IMR-90 (cell line): Measurements from ENCODE around the gene DPH2. TPM values are rescaled to one million over a fixed set of nuclear protein-coding genes. Genes with fewer than 3 reads are reported as not detected.

ENCODE experiments used
- ATAC-seq: fragments of 200-7000 bp; cut with Tn5 transposase; 2 replicates; pipeline ENCODE4 v1.9.1; 2020; ENCODE audit warnings: low read depth, mild to moderate bottlenecking, moderate library complexity
- BruUV-seq: library from RNA; stranded (reverse); fragments of 400-500 nt; replicated peaks from 2 replicates; lab custom pipeline; 2021; lab: Mats Ljungman, UMichigan
- CTCF ChIA-PET: fragments of 300-600 bp; formaldehyde crosslinking; extraction: SDS; loops from one replicate; lab custom pipeline; 2021; ENCODE audit warnings: antibody characterized with exemption; lab: Yijun Ruan, JAX
- POLR2A ChIA-PET: fragments of 300-600 bp; sonication (Branson Sonifier 250); formaldehyde crosslinking; loops from one replicate; lab custom pipeline; 2022; ENCODE audit warnings: antibody characterized with exemption; ENCODE audit not compliant: unreplicated experiment; lab: Charles Lee
- DNase-seq: peaks from one replicate; pipeline ENCODE4 v3.0.0; 2013
- H2AFZ ChIP-seq: replicated peaks from 2 replicates; pipeline ENCODE3; 2013; ENCODE audit warnings: low read length, mild to moderate bottlenecking; ENCODE audit not compliant: poor library complexity
- H2AK5ac ChIP-seq: 2 replicates; pipeline ENCODE4 v1.6.1; 2013; ENCODE audit warnings: low read depth, low read length, inconsistent platforms
- H2AK9ac ChIP-seq: replicated peaks from 2 replicates; pipeline ENCODE3; 2013; ENCODE audit warnings: mild to moderate bottlenecking, low read depth, low read length, moderate library complexity; ENCODE audit not compliant: poor library complexity
- H2BK120ac ChIP-seq: 2 replicates; pipeline ENCODE4 v1.6.1; 2013; ENCODE audit warnings: low read depth, low read length, inconsistent platforms
- H2BK15ac ChIP-seq: 3 replicates; pipeline ENCODE4 v1.6.1; 2013; ENCODE audit warnings: low read depth, low read length, inconsistent platforms
- H2BK20ac ChIP-seq: 2 replicates; pipeline ENCODE4 v1.6.1; 2013; ENCODE audit warnings: low read depth, mild to moderate bottlenecking, inconsistent platforms, low read length, moderate library complexity
- H2BK5ac ChIP-seq: 2 replicates; pipeline ENCODE4 v1.6.1; 2013; ENCODE audit warnings: mild to moderate bottlenecking, low read depth, low read length, inconsistent platforms; ENCODE audit not compliant: poor library complexity, severe bottlenecking
- H3K14ac ChIP-seq: replicated peaks from 2 replicates; pipeline ENCODE4 v1.6.1; 2013; ENCODE audit warnings: low read depth, low read length, inconsistent platforms
- H3K18ac ChIP-seq: 2 replicates; pipeline ENCODE4 v1.6.1; 2013; ENCODE audit warnings: low read depth, low read length, control low read depth
- H3K23ac ChIP-seq: 2 replicates; pipeline ENCODE4 v1.6.1; 2013; ENCODE audit warnings: low read depth, low read length, inconsistent platforms
- H3K27ac ChIP-seq: 2 replicates; pipeline ENCODE4 v1.5.1; 2013; ENCODE audit warnings: mild to moderate bottlenecking, control low read depth, low read length; ENCODE audit not compliant: insufficient read depth
- H3K27me3 ChIP-seq: 2 replicates; pipeline ENCODE4 v1.6.1; 2013; ENCODE audit warnings: low read length; ENCODE audit not compliant: control insufficient read depth, insufficient read depth
- H3K36me3 ChIP-seq: 2 replicates; pipeline ENCODE4 v1.6.1; 2013; ENCODE audit warnings: low read length, mixed read lengths; ENCODE audit not compliant: control insufficient read depth, insufficient read depth
- H3K4ac ChIP-seq: 2 replicates; pipeline ENCODE4 v1.6.1; 2013; ENCODE audit warnings: low read depth, low read length, inconsistent platforms
- H3K4me1 ChIP-seq: 2 replicates; pipeline ENCODE4 v1.6.1; 2013; ENCODE audit warnings: low read length, mixed read lengths; ENCODE audit not compliant: control insufficient read depth, insufficient read depth
- H3K4me2 ChIP-seq: 2 replicates; pipeline ENCODE4 v1.6.1; 2013; ENCODE audit warnings: low read depth, mild to moderate bottlenecking, control low read depth, low read length, moderate library complexity
- H3K4me3 ChIP-seq: 2 replicates; pipeline ENCODE4 v1.5.1; 2013; ENCODE audit warnings: low read depth, mild to moderate bottlenecking, control low read depth, low read length, moderate library complexity; ENCODE audit not compliant: insufficient read depth
- H3K56ac ChIP-seq: 2 replicates; pipeline ENCODE4 v1.6.1; 2013; ENCODE audit warnings: low read length, inconsistent platforms; ENCODE audit not compliant: insufficient read depth; ENCODE audit errors: extremely low read depth
- H3K79me1 ChIP-seq, 2 experiments: 2 replicates each; pipeline ENCODE4 v1.6.1; 2013; ENCODE audit warnings: low read length in 2 of 2, inconsistent platforms in 1 of 2, low read depth in 1 of 2
- H3K9ac ChIP-seq: 2 replicates; pipeline ENCODE4 v1.6.1; 2013; ENCODE audit warnings: low read depth, low read length, control low read depth
- H3K9me1 ChIP-seq: 2 replicates; pipeline ENCODE4 v1.6.1; 2013; ENCODE audit warnings: low read length, inconsistent platforms; ENCODE audit not compliant: insufficient read depth
- H3K9me3 ChIP-seq: 2 replicates; pipeline ENCODE4 v1.6.1; 2013; ENCODE audit warnings: low read length; ENCODE audit not compliant: control insufficient read depth, insufficient read depth
- H4K20me1 ChIP-seq: 2 replicates; pipeline ENCODE4 v1.6.1; 2013; ENCODE audit warnings: low read length, inconsistent platforms; ENCODE audit not compliant: insufficient read depth
- H4K5ac ChIP-seq: 2 replicates; pipeline ENCODE4 v1.6.1; 2013; ENCODE audit warnings: mild to moderate bottlenecking, low read depth, low read length, control low read depth
- H4K8ac ChIP-seq, 2 experiments: 2 replicates each; pipeline ENCODE4 v1.6.1; 2013; ENCODE audit warnings: low read depth in 2 of 2, low read length in 2 of 2, control low read depth in 1 of 2, inconsistent platforms in 1 of 2
- H4K91ac ChIP-seq: 2 replicates; pipeline ENCODE4 v1.6.1; 2013; ENCODE audit warnings: low read depth, low read length, inconsistent platforms; ENCODE audit not compliant: insufficient read depth
- BHLHE40 ChIP-seq: fragments of 150-350 bp; IDR thresholded peaks from 2 replicates; pipeline ENCODE4 v1.6.1; 2016; ENCODE audit warnings: mild to moderate bottlenecking, low read depth, low read length
- CEBPB ChIP-seq: IDR thresholded peaks from 2 replicates; pipeline ENCODE4 v1.6.1; 2012; ENCODE audit warnings: low read depth, low read length, improper control_type of control experiment
- CHD1 ChIP-seq: IDR thresholded peaks from 2 replicates; pipeline ENCODE4 v1.6.1; 2012; ENCODE audit warnings: low read depth, low read length, improper control_type of control experiment
- MAZ ChIP-seq: IDR thresholded peaks from 2 replicates; pipeline ENCODE4 v1.6.1; 2012; ENCODE audit warnings: low read depth, mild to moderate bottlenecking, low read length, improper control_type of control experiment, moderate library complexity, borderline replicate concordance
- MXI1 ChIP-seq: IDR thresholded peaks from 2 replicates; pipeline ENCODE4 v1.6.1; 2012; ENCODE audit warnings: low read depth, mild to moderate bottlenecking, low read length, moderate library complexity, borderline replicate concordance
- NFE2L2 ChIP-seq: fragments of 150-350 bp; IDR thresholded peaks from 2 replicates; pipeline ENCODE4 v1.6.1; 2016; ENCODE audit warnings: low read depth, mild to moderate bottlenecking, low read length
- POLR2A ChIP-seq: IDR thresholded peaks from 2 replicates; pipeline ENCODE4 v1.6.1; 2012; ENCODE audit warnings: mild to moderate bottlenecking, low read depth, low read length
- RAD21 ChIP-seq: IDR thresholded peaks from 2 replicates; pipeline ENCODE4 v1.6.1; 2012; ENCODE audit warnings: low read length, improper control_type of control experiment
- RFX5 ChIP-seq: IDR thresholded peaks from 2 replicates; pipeline ENCODE4 v1.8.0; 2012; ENCODE audit warnings: low read depth, mild to moderate bottlenecking, low read length, moderate library complexity
- SMC3 ChIP-seq: fragments of 150-350 bp; IDR thresholded peaks from 2 replicates; pipeline ENCODE4 v1.6.1; 2016; ENCODE audit warnings: low read depth, mild to moderate bottlenecking, antibody characterized with exemption, low read length, moderate library complexity
- WGBS, 2 experiments: methylation state at CpG; one replicate each; pipeline versions ENCODE4 v1.1.5 to v1.1.7; 2013; ENCODE audit warnings: missing lambda C conversion rate in 2 of 2; ENCODE audit not compliant: insufficient read length in 1 of 2; ENCODE audit errors: extremely low coverage in 2 of 2; 5-methylcytosine and 5-hydroxymethylcytosine counted together
- dilution Hi-C: fragments of 300-500 bp; cut with HindIII; formaldehyde crosslinking; loops from one replicate; pipeline ENCODE4 v1.14.3; 2018; ENCODE audit warnings: low sequenced_read_pairs; ENCODE audit not compliant: unreplicated experiment
- in situ Hi-C: fragments of 300-500 bp; cut with MboI; formaldehyde crosslinking; loops from 3 replicates; pipeline ENCODE4 v1.14.3; 2019; ENCODE audit warnings: low sequenced_read_pairs, inconsistent platforms, mixed read lengths
- intact Hi-C: fragments of 100-400 bp; cut with micrococcal nuclease; formaldehyde crosslinking; loops from 2 replicates; pipeline ENCODE4 v1.10.0; 2022
- polyA plus RNA-seq, 3 experiments: library from polyadenylated mRNA; depleted of rRNA; stranded (reverse); fragments of >200 nt; gene quantifications; 2 replicates each; pipeline ENCODE4 v1.2.3, GENCODE V29; 2012; ENCODE audit warnings: low replicate concordance in 1 of 3
- total RNA-seq: library from RNA; depleted of rRNA; stranded (reverse); fragments of >200 nt; gene quantifications from 2 replicates; pipeline ENCODE4 v1.2.3, GENCODE V29; 2012
- TF ChIP-seq, protein P1 (sequence below): fragments of 150-350 bp; IDR thresholded peaks from 2 replicates; pipeline ENCODE4 v1.6.1; 2017; ENCODE audit warnings: mild to moderate bottlenecking, antibody characterized with exemption, low read length, low read depth
- TF ChIP-seq, protein P2 (sequence below): conservative IDR thresholded peaks from 2 replicates; pipeline ENCODE4 v1.5.1; 2012; ENCODE audit warnings: mild to moderate bottlenecking, low read depth, low read length, improper control_type of control experiment

The DPH2 gene
- total and polyA plus RNA-seq, 2 of the 4 experiments (the other 2 are of a cell fraction), result 21.0 to 32.2 TPM

DNA sequence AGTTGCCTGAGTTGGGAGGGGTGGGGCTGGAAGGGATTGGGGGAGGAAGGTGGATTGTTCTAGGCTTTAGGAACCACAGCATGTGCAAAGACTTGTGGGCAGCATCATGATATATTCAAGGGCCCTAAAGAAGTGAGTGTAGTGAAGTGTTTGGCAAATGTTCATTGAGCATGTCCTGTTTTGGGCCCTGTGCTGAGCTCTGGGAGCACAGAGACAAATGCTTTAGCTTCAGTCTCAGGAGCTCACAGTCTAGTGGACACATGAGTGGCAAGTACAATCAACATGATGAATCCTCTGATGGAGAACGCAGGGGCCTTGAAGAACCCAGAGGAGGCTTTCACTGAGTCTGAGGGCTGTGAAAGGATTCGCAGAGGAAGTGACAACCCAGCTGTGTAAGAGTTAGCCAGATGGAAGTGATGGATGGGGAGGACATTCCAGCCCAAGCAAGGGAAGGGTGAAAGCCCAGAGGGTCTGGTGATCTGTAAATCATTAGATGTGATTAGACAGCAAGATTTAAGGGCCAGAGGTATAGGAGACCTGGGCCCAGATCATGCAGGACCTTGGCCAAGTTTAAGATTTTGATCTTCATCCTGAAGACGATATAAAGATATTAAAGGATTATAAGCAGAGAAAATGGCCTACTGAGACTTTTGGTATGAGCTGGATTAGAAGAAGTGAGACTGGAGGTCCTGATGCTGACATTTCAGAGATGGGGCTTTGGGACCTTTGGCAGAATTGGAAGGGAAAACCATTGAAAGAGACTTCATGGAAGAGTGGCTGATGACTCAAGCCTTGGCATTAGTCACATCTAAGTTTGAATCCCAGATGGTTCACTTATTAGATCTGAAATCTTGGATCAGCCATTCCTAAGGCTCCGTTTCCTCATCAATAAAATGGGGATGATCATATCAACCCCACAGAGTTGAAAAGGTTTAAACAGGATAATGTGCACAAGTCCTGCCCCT, 18.5 kb upstream of the DPH2 start:
- Histone ChIP-seq H3K18ac (no peak overlapping the region), H2BK15ac (no peak overlapping the region), H3K9me1 (peaks cover 8% of the 10 kb centered on the region; the same call in 1 of the 2 replicates), H3K4me2 (no peak overlapping the region), H3K4ac (no peak overlapping the region), H2AFZ (no peak overlapping the region), H3K79me1 (peaks cover 29 to 54% of the 10 kb centered on the region in 2 experiments), H2BK20ac (no peak overlapping the region), H2AK5ac (no peak overlapping the region), H3K27me3 (no peaks in the 10 kb centered on the region), H3K56ac (no peak overlapping the region), H3K9me3 (no peaks in the 10 kb centered on the region), H2BK5ac (no peak overlapping the region), H2AK9ac (no peak overlapping the region), H3K4me1 (peaks cover 10% of the 10 kb centered on the region), H3K36me3 (peaks cover 6% of the 10 kb centered on the region), H4K91ac (no peak overlapping the region), H4K8ac (no peak overlapping the region), H3K4me3 (no peak overlapping the region), H2BK120ac (no peak overlapping the region), H4K5ac (no peak overlapping the region), H3K23ac (no peak overlapping the region), H3K27ac (no peak overlapping the region), H3K14ac (no peak overlapping the region), H4K20me1 (peaks cover 21% of the 10 kb centered on the region), H3K9ac (no peak overlapping the region)
- BruUV-seq, result no TSS peak
- in situ Hi-C loops, result loop anchor here (25.0 kb wide), 1 partner anchor 414 kb away; the partner anchor contains the start of gene PTPRF
- TF ChIP-seq POLR2A (no peak), BHLHE40 (no peak), MAZ (no peak), RAD21 (no peak), CHD1 (no peak), RFX5 (no peak), MXI1 (no peak), CEBPB (no peak), NFE2L2 (no peak), SMC3 (no peak)
- TF ChIP-seq, protein P1, sequence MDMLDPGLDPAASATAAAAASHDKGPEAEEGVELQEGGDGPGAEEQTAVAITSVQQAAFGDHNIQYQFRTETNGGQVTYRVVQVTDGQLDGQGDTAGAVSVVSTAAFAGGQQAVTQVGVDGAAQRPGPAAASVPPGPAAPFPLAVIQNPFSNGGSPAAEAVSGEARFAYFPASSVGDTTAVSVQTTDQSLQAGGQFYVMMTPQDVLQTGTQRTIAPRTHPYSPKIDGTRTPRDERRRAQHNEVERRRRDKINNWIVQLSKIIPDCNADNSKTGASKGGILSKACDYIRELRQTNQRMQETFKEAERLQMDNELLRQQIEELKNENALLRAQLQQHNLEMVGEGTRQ, result no peak
- TF ChIP-seq, protein P2, sequence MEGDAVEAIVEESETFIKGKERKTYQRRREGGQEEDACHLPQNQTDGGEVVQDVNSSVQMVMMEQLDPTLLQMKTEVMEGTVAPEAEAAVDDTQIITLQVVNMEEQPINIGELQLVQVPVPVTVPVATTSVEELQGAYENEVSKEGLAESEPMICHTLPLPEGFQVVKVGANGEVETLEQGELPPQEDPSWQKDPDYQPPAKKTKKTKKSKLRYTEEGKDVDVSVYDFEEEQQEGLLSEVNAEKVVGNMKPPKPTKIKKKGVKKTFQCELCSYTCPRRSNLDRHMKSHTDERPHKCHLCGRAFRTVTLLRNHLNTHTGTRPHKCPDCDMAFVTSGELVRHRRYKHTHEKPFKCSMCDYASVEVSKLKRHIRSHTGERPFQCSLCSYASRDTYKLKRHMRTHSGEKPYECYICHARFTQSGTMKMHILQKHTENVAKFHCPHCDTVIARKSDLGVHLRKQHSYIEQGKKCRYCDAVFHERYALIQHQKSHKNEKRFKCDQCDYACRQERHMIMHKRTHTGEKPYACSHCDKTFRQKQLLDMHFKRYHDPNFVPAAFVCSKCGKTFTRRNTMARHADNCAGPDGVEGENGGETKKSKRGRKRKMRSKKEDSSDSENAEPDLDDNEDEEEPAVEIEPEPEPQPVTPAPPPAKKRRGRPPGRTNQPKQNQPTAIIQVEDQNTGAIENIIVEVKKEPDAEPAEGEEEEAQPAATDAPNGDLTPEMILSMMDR, result no peak
- ChIA-PET CTCF (interaction anchor here (1.0 kb wide), 1 partner anchor 16 kb away, joined by 4 read pairs; no protein-coding TSS in a partner anchor), POLR2A (no interaction called here)
- 100% methylated on average over 2 of the region's 4 CpGs; no CpG with 5 or more reads in 1 of the 2 experiments for WGBS, 2 experiments
- dilution Hi-C loops, result no loop called here
- DNase-seq (peak; percentile 35), ATAC-seq (no peak)
- intact Hi-C loops, result no loop called here
